ENCODE data around the gene ETV3. TPM values are rescaled to one million over a fixed set of nuclear protein-coding genes. Genes with fewer than 3 reads are reported as not detected.

ETV3 gene
- total RNA-seq, 1 donor from 2014 or later, result 14.6 TPM

DNA sequence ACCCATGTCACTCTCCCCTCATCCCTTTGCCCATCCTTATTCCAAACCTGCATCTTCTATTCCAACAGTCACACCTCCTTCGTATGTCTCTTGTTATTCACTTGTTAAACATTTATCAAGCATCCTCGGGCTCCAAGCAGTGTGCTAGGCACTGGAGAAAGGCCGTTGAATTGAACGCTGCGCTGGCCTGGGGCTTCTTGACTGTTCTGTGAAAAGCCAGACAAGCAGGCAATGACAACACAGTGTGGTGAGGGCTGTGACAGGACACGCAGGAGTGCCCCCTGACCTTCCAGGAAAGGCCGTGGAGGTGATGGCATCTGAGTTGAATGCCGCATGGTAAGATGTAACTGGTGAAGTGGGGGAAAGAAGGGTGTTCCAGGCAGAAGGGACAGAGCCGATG, 19.2 kb downstream of the ETV3 start:
- Histone ChIP-seq H3K4me1 (peaks cover 12% of the 10 kb centered on the region), H3K9me3 (replicated peaks) (no peaks in the 10 kb centered on the region), H3K36me3 (peaks cover 16% of the 10 kb centered on the region), H3K27me3 (ENCODE audit: low read depth) (peaks cover 10% of the 10 kb centered on the region), H3K27ac (replicated peaks) (no peak overlapping the region), H3K4me3 (no peak overlapping the region)
- intact Hi-C loops (cut with micrococcal nuclease), result no loop called here
- TF ChIP-seq, protein P1, sequence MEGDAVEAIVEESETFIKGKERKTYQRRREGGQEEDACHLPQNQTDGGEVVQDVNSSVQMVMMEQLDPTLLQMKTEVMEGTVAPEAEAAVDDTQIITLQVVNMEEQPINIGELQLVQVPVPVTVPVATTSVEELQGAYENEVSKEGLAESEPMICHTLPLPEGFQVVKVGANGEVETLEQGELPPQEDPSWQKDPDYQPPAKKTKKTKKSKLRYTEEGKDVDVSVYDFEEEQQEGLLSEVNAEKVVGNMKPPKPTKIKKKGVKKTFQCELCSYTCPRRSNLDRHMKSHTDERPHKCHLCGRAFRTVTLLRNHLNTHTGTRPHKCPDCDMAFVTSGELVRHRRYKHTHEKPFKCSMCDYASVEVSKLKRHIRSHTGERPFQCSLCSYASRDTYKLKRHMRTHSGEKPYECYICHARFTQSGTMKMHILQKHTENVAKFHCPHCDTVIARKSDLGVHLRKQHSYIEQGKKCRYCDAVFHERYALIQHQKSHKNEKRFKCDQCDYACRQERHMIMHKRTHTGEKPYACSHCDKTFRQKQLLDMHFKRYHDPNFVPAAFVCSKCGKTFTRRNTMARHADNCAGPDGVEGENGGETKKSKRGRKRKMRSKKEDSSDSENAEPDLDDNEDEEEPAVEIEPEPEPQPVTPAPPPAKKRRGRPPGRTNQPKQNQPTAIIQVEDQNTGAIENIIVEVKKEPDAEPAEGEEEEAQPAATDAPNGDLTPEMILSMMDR (IDR thresholded peaks at IDR 0.05; ENCODE audit: borderline replicate concordance), result no peak
- no peak for DNase-seq

- no peak for DNase-seq
- Histone ChIP-seq H3K27ac (replicated peaks) (no peak overlapping the region), H3K36me3 (peaks cover 3% of the 10 kb centered on the region), H3K27me3 (ENCODE audit: low read depth) (peaks cover 24% of the 10 kb centered on the region), H3K4me3 (no peak overlapping the region), H3K4me1 (peaks cover 6% of the 10 kb centered on the region), H3K9me3 (replicated peaks) (no peaks in the 10 kb centered on the region)
- intact Hi-C loops (cut with micrococcal nuclease), result no loop called here
- TF ChIP-seq, protein P1 (IDR thresholded peaks at IDR 0.05; ENCODE audit: borderline replicate concordance), result no peak
Observed at GRCh38 chr1:157117527-157118057, 20.6 kb downstream of the ETV3 start.

- H3K27ac ChIP-seq (replicated peaks), result no peak overlapping the region
- no peaks in the 10 kb centered on the region for H3K9me3 ChIP-seq (replicated peaks)
- TF ChIP-seq, protein P1 (IDR thresholded peaks at IDR 0.05; ENCODE audit: borderline replicate concordance), result no peak
- DNase-seq, result no peak
- peaks cover 6% of the 10 kb centered on the region for H3K4me1 ChIP-seq
- no peak overlapping the region for H3K4me3 ChIP-seq
- H3K27me3 ChIP-seq (ENCODE audit: low read depth), result peaks cover 33% of the 10 kb centered on the region
- intact Hi-C loops (cut with micrococcal nuclease), result no loop called here
- H3K36me3 ChIP-seq, result no peaks in the 10 kb centered on the region
Observed at GRCh38 chr1:157116737-157117103, 21.5 kb downstream of the ETV3 start.

GRCh38 chr1:157115851-157116736, 22.1 kb downstream of the ETV3 start:
- TF ChIP-seq, protein P1 (IDR thresholded peaks at IDR 0.05; ENCODE audit: borderline replicate concordance), result no peak
- intact Hi-C loops (cut with micrococcal nuclease), result no loop called here
- H3K27me3 ChIP-seq (ENCODE audit: low read depth), result peaks cover 39% of the 10 kb centered on the region
- no peaks in the 10 kb centered on the region for H3K36me3 ChIP-seq
- H3K4me3 ChIP-seq, result no peak overlapping the region
- DNase-seq, result no peak
- no peak overlapping the region for H3K27ac ChIP-seq (replicated peaks)
- H3K9me3 ChIP-seq (replicated peaks), result no peaks in the 10 kb centered on the region
- peaks cover 6% of the 10 kb centered on the region for H3K4me1 ChIP-seq

- no peak overlapping the region for H3K4me3 ChIP-seq
- peaks cover 45% of the 10 kb centered on the region for H3K27me3 ChIP-seq (ENCODE audit: low read depth)
- no peak for DNase-seq
- H3K9me3 ChIP-seq (replicated peaks), result no peaks in the 10 kb centered on the region
- intact Hi-C loops (cut with micrococcal nuclease), result no loop called here
- no peaks in the 10 kb centered on the region for H3K36me3 ChIP-seq
- no peak overlapping the region for H3K27ac ChIP-seq (replicated peaks)
- peaks cover 6% of the 10 kb centered on the region for H3K4me1 ChIP-seq
- TF ChIP-seq, protein P1 (IDR thresholded peaks at IDR 0.05; ENCODE audit: borderline replicate concordance), result no peak
Observed at GRCh38 chr1:157115429-157115838, 22.8 kb downstream of the ETV3 start.
